ENCODE measurements around the gene EFCAB6. TPM values are rescaled to one million over a fixed set of nuclear protein-coding genes. Genes with fewer than 3 reads are reported as not detected.

The EFCAB6 gene
- total and polyA plus RNA-seq, 2 of the 13 experiments (the other 11 are each of a cell fraction or from before 2014, with no cell fraction given), result not detected

- H3K36me3 ChIP-seq (replicated peaks in 1 of 2; ENCODE audit: control insufficient read depth in 1 of 2, insufficient read depth in 2 of 2, low read length in 2 of 2), result no peaks in the 10 kb centered on the region
- ATAC-seq (no peak), DNase-seq (ENCODE audit: low spot score) (no peak), FAIRE-seq (no peak)
- no peak overlapping the region for H3K4me3 ChIP-seq (replicated peaks in 1 of 3; ENCODE audit: insufficient read depth in 1 of 3, low read depth in 2 of 3, low read length in 3 of 3)
- H4K20me1 ChIP-seq (ENCODE audit: insufficient read depth, low read length), result no peaks in the 10 kb centered on the region
- H3K9me3 ChIP-seq (ENCODE audit: low read length), result no peaks in the 10 kb centered on the region
- BruUV-seq (replicated peaks), result no TSS peak
- H3K9ac ChIP-seq (ENCODE audit: insufficient read depth, low read depth, low read length), result no peak overlapping the region
- ChIA-PET POLR2A (no interaction called here), CTCF (ENCODE audit: low intra/inter-chr PET ratio, low total read pairs) (no interaction called here)
- H3K4me1 ChIP-seq (ENCODE audit: insufficient read depth, low read length), result no peaks in the 10 kb centered on the region
- peaks cover 0 to 4% of the 10 kb centered on the region in 2 experiments; a peak in 1 of 5 replicates for H3K27me3 ChIP-seq (ENCODE audit: control insufficient read depth in 1 of 2, insufficient read depth in 2 of 2, low read length in 2 of 2)
- WGBS (ENCODE audit: low lambda C conversion rate), result 0% methylated on average over 1 of the region's 1 CpG
- TF ChIP-seq CHCHD3 (CRISPR knock-in tag; IDR thresholded peaks at IDR 0.05) (no peak), MAFG (CRISPR knock-in tag; IDR thresholded peaks at IDR 0.05) (no peak), CREBL2 (CRISPR knock-in tag; IDR thresholded peaks at IDR 0.05; ENCODE audit: borderline replicate concordance) (no peak), EED (CRISPR knock-in tag; IDR thresholded peaks at IDR 0.05) (no peak), SMYD3 (CRISPR knock-in tag; IDR thresholded peaks at IDR 0.05) (no peak), IKZF4 (CRISPR knock-in tag; IDR thresholded peaks at IDR 0.05; ENCODE audit: borderline replicate concordance, low read depth, not compliant biosample characterization) (no peak), KLF16 (CRISPR knock-in tag; IDR thresholded peaks at IDR 0.05) (no peak), RCOR2 (CRISPR knock-in tag; IDR thresholded peaks at IDR 0.05) (no peak), FOXC1 (CRISPR knock-in tag; IDR thresholded peaks at IDR 0.05; ENCODE audit: borderline replicate concordance) (no peak), ISX (CRISPR knock-in tag; conservative IDR thresholded peaks at IDR 0.05) (no peak), ISL2 (CRISPR knock-in tag; IDR thresholded peaks at IDR 0.05) (no peak), ZNF367 (CRISPR knock-in tag; IDR thresholded peaks at IDR 0.05; ENCODE audit: borderline replicate concordance) (no peak), TAF15 (IDR thresholded peaks at IDR 0.05; ENCODE audit: low read depth, low read length, poor library complexity, severe bottlenecking) (no peak), GMEB2 (CRISPR knock-in tag; IDR thresholded peaks at IDR 0.05; ENCODE audit: low read depth) (no peak), HOXA7 (CRISPR knock-in tag; IDR thresholded peaks at IDR 0.05) (no peak), LRRFIP1 (CRISPR knock-in tag; conservative IDR thresholded peaks at IDR 0.05) (no peak), NR2F2 (IDR thresholded peaks at IDR 0.05; ENCODE audit: borderline replicate concordance, low read depth) (no peak), CBFB (CRISPR knock-in tag; IDR thresholded peaks at IDR 0.05) (no peak)
- TF ChIP-seq, protein P1, sequence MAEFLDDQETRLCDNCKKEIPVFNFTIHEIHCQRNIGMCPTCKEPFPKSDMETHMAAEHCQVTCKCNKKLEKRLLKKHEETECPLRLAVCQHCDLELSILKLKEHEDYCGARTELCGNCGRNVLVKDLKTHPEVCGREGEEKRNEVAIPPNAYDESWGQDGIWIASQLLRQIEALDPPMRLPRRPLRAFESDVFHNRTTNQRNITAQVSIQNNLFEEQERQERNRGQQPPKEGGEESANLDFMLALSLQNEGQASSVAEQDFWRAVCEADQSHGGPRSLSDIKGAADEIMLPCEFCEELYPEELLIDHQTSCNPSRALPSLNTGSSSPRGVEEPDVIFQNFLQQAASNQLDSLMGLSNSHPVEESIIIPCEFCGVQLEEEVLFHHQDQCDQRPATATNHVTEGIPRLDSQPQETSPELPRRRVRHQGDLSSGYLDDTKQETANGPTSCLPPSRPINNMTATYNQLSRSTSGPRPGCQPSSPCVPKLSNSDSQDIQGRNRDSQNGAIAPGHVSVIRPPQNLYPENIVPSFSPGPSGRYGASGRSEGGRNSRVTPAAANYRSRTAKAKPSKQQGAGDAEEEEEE (CRISPR knock-in tag; IDR thresholded peaks at IDR 0.05; ENCODE audit: borderline replicate concordance), result no peak
- in situ Hi-C loops (cut with HindIII; ENCODE audit: extremely low pct_ligation_motif_present, low pct_unique_long_range_greater_than_20kb) (no loop called here), intact Hi-C loops (cut with micrococcal nuclease; ENCODE audit: unreplicated experiment) (no loop called here)
- H2AFZ ChIP-seq (ENCODE audit: low read length), result no peak overlapping the region
- no peaks in the 10 kb centered on the region for H3K79me2 ChIP-seq (ENCODE audit: insufficient read depth, low read length)
- H3K27ac ChIP-seq (ENCODE audit: extremely low read length, insufficient read depth, low read length), result no peak overlapping the region
- no peak overlapping the region for H3K4me2 ChIP-seq (ENCODE audit: low read depth, low read length)
Measured at GRCh38 chr22:43720716-43721115, 91.4 kb downstream of the EFCAB6 start.

Measured in HepG2 (cell line).